Muscle layer of colon (tissue), 2 donors: Measurements from ENCODE around the gene PDCD4.

ENCODE experiments used
- H3K27ac ChIP-seq: one replicate; pipeline ENCODE4 v1.7.0; 2013; ENCODE audit warnings: low read depth, mild to moderate bottlenecking, low read length, moderate library complexity
- H3K27me3 ChIP-seq, 2 donors: one replicate each; pipeline ENCODE4 v1.7.0; 2013; ENCODE audit warnings: low read length in 2 of 2, mild to moderate bottlenecking in 2 of 2; ENCODE audit not compliant: insufficient read depth in 2 of 2, control insufficient read depth in 1 of 2
- H3K36me3 ChIP-seq: one replicate; pipeline ENCODE4 v1.7.0; 2013; ENCODE audit warnings: mild to moderate bottlenecking, low read length; ENCODE audit not compliant: insufficient read depth
- H3K4me1 ChIP-seq: one replicate; pipeline ENCODE4 v1.7.0; 2013; ENCODE audit warnings: mild to moderate bottlenecking, low read length; ENCODE audit not compliant: insufficient read depth
- H3K4me3 ChIP-seq, 2 donors: one replicate each; pipeline ENCODE4 v1.7.0; 2013; ENCODE audit warnings: low read length in 2 of 2, low read depth in 1 of 2, mild to moderate bottlenecking in 1 of 2, moderate library complexity in 1 of 2
- H3K9ac ChIP-seq: one replicate; pipeline ENCODE4 v1.7.0; 2013; ENCODE audit warnings: low read length
- H3K9me3 ChIP-seq: one replicate; pipeline ENCODE4 v1.7.0; 2013; ENCODE audit warnings: mild to moderate bottlenecking, low read length
- donor health status: abdominal sarcoma.
- donor health status: Adenocarcinoma of cecum.

The PDCD4 gene

DNA sequence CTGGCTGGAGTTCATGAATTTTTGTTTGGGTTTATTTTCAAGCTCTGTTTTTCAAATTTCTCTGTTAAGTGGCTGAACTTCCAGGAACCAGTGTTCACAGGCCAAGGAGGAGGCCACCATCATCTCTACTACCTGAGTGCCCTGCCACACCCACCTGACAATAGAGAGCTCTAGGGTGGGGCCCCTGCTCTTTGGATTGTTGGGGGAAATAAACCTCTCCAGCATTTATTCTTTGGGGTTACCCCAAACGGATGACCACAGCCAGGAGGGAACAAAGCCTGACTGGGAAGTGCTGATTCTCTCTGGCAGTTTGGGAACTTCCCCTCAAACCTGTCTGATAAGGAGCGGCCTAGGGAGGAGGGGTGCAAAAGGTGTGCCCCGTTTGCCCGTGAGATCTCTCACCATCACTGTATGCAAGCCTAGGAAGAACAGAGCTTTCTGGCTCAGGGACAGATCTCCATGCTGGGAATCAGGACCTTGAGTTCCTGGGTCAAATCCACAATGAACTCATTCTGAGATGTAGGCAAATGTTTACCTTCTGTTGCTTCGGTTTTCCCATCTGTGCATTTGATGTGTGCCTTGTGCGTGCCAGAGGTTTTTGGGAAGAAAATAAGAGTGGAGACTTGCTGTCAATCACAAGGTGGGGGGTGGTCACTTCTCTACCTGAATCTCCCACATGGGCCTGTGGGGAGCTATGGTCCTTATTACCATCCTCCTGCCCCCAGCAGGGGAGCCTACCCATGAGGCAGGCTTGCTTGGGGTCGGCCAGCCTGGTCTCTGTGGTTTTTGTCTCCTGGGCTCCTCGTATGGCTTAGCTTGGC is 27.7 kb upstream of the PDCD4 start:
- Histone ChIP-seq H3K27ac (no peak overlapping the region), H3K9me3 (no peaks in the 10 kb centered on the region), H3K9ac (no peak overlapping the region), H3K4me1 (no peaks in the 10 kb centered on the region), H3K36me3 (no peaks in the 10 kb centered on the region), H3K4me3 (no peak overlapping the region), H3K27me3 (no peaks in the 10 kb centered on the region)

GRCh38 chr10:110844617-110844881 is 27.2 kb upstream of the PDCD4 start:
- H3K9me3 ChIP-seq = no peaks in the 10 kb centered on the region
- no peak overlapping the region for H3K27ac ChIP-seq
- no peaks in the 10 kb centered on the region for H3K36me3 ChIP-seq
- no peak overlapping the region for H3K4me3 ChIP-seq
- H3K9ac ChIP-seq = no peak overlapping the region
- no peaks in the 10 kb centered on the region for H3K4me1 ChIP-seq
- H3K27me3 ChIP-seq = no peaks in the 10 kb centered on the region

GRCh38 chr10:110845192-110845755 is 26.5 kb upstream of the PDCD4 start:
- H3K27ac ChIP-seq = no peak overlapping the region
- H3K36me3 ChIP-seq = no peaks in the 10 kb centered on the region
- H3K4me3 ChIP-seq = no peak overlapping the region
- no peaks in the 10 kb centered on the region for H3K4me1 ChIP-seq
- H3K27me3 ChIP-seq = no peaks in the 10 kb centered on the region
- no peak overlapping the region for H3K9ac ChIP-seq
- H3K9me3 ChIP-seq = no peaks in the 10 kb centered on the region

- Histone ChIP-seq H3K4me3 (no peak overlapping the region), H3K36me3 (no peaks in the 10 kb centered on the region), H3K9ac (no peak overlapping the region), H3K27me3 (no peaks in the 10 kb centered on the region), H3K4me1 (no peaks in the 10 kb centered on the region), H3K27ac (no peak overlapping the region), H3K9me3 (no peaks in the 10 kb centered on the region)
These were observed 25.7 kb upstream of the PDCD4 start for GRCh38 chr10:110845756-110846620.

DNA sequence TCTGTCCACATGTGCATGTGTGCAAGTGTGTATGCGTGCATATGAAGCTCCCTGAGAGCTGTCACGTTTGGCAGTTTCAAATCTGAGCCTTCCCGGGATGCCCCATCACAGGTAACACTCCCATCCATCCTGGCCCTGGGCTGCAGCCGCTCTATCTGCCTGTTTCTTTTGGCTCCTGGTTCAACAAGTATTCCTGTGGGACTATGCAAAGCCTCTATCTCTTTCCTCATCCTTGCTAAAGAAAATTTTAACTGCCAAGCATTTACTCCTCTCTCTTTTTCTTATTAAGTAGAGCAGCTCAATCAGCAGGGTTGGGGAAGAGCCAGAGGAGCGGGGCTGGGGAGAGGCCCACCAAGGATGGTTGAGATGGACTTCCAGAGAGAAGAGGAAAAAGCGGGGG is 24.4 kb upstream of the PDCD4 start:
- Histone ChIP-seq H3K27me3 (no peaks in the 10 kb centered on the region), H3K4me1 (no peaks in the 10 kb centered on the region), H3K9me3 (no peaks in the 10 kb centered on the region), H3K27ac (no peak overlapping the region), H3K9ac (no peak overlapping the region), H3K36me3 (no peaks in the 10 kb centered on the region), H3K4me3 (no peak overlapping the region)

DNA sequence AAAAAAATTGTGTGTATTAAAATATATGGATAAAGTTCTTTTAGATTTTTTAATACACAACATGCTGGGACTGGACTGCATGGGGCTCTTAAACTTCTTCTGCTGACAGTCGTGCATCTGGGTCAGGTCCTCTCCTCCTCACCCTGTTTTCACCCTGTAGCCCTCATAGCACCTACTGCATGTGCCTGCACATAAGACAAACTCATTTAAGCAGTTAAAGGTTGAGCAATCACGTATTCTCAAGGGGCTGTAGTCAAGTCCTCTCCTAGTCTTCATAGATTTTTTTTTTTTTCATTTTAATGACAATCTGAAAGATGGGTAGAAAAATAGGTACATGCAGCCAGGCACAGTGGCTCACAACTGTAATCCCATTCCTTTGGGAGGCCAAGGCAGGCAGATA is 23.6 kb upstream of the PDCD4 start:
- Histone ChIP-seq H3K27me3 (no peaks in the 10 kb centered on the region), H3K4me3 (no peak overlapping the region), H3K27ac (no peak overlapping the region), H3K9ac (no peak overlapping the region), H3K36me3 (no peaks in the 10 kb centered on the region), H3K4me1 (no peaks in the 10 kb centered on the region), H3K9me3 (no peaks in the 10 kb centered on the region)

DNA sequence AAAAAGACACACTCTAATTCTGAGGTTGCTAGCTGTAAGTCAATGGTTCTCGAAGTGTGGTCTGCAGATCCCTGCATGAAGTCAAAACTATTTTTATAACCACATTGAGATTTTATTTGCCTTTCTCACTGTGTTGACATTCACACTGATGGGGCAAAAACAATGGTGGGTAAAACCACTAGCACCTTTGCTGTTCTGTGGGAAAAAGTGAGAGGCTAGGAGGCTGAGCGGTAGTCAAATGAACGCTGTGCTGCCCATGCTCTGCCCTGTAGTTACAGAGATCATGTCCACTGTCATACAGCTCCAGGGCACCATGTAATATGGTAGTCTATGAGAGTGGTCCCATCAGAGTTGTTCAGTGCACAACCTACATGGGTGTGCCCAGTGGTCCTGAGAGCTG is 21.6 kb upstream of the PDCD4 start:
- Histone ChIP-seq H3K27ac (no peak overlapping the region), H3K4me3 (no peak overlapping the region), H3K4me1 (no peaks in the 10 kb centered on the region), H3K36me3 (no peaks in the 10 kb centered on the region), H3K9ac (no peak overlapping the region), H3K27me3 (no peaks in the 10 kb centered on the region), H3K9me3 (no peaks in the 10 kb centered on the region)

DNA sequence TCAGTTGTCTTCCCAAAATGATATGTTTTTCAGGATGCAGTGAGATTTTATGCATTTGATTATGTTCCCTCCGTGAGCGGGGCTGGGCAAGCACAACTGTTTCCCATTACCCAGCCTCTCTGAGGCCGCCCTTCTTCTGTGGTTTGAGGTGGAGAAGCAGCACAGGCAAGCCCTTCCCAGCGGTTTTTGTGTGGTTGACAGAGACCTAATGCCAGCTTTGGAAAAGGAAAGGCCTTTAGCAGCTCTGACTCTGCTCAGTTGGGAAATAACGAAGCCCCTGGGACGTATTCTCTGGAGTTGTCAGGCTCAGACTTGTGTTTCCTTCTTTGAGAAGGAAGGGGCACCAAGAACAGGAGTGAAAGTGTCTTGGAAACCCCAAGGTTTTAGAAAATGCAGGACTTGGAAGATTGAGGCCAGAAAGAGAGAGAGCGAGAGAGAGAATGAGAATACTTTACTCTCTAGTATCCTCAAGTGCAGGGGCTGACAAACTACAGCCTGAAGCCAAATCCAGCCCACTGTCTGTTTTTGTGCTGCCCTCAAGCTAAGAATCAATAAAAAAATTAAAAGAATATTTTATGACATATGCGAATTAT is 20.6 kb upstream of the PDCD4 start:
- H3K27ac ChIP-seq = no peak overlapping the region
- no peak overlapping the region for H3K9ac ChIP-seq
- no peaks in the 10 kb centered on the region for H3K9me3 ChIP-seq
- no peak overlapping the region for H3K4me3 ChIP-seq
- no peaks in the 10 kb centered on the region for H3K36me3 ChIP-seq
- no peaks in the 10 kb centered on the region for H3K27me3 ChIP-seq
- no peaks in the 10 kb centered on the region for H3K4me1 ChIP-seq

GRCh38 chr10:110852255-110852896 is 19.4 kb upstream of the PDCD4 start:
- Histone ChIP-seq H3K4me3 (no peak overlapping the region), H3K9me3 (no peaks in the 10 kb centered on the region), H3K9ac (no peak overlapping the region), H3K27me3 (no peaks in the 10 kb centered on the region), H3K27ac (no peak overlapping the region), H3K36me3 (no peaks in the 10 kb centered on the region), H3K4me1 (peaks cover 2% of the 10 kb centered on the region)

- H3K9ac ChIP-seq = no peak overlapping the region
- H3K27ac ChIP-seq = no peak overlapping the region
- H3K4me1 ChIP-seq = peaks cover 8% of the 10 kb centered on the region
These were observed 18.8 kb upstream of the PDCD4 start for GRCh38 chr10:110852947-110853346.

DNA sequence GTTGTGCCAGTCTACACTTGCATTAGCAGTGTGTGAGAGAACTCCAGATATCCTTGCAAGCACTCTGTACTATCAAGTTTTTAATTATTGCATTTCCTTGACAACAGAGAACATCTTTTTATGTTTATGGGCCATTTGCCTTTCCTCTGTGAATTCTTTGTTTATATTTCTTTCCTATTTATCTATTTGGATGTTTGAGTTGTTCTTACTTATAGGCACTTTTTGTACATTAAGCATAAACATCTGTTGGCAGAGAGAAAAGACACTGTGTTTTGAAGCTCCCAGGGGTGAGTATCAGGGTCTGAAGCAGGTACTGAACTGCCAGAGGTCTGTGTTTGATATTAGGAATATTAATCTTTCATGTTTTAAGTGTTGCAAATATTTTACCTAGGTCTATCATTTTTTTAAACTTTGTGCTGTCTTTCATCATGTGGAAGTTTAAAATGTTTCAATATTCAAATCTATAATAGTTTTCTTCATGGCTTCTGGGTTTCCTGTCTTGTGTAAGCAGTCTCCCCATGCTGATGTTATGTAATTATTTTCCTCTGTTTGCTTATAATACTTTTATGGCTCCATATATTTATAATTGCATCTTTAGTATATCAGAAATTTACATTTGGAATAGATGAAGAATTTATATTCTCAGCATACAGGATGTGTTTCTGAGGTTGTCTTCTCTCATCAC is 17.7 kb upstream of the PDCD4 start:
- Histone ChIP-seq H3K4me1 (peaks cover 9% of the 10 kb centered on the region), H3K27me3 (no peaks in the 10 kb centered on the region), H3K9me3 (no peaks in the 10 kb centered on the region), H3K27ac (no peak overlapping the region), H3K36me3 (no peaks in the 10 kb centered on the region), H3K9ac (no peak overlapping the region), H3K4me3 (no peak overlapping the region)

More at GRCh38 chr10:110852947-110853346, 18.8 kb upstream of the PDCD4 start:
- H3K9me3 ChIP-seq = no peaks in the 10 kb centered on the region
- no peaks in the 10 kb centered on the region for H3K36me3 ChIP-seq
- no peaks in the 10 kb centered on the region for H3K27me3 ChIP-seq
- H3K4me3 ChIP-seq = no peak overlapping the region
